Endothelial cell of umbilical vein (primary cell): ENCODE measurements around the gene OR4M1. TPM values are rescaled to one million over a fixed set of nuclear protein-coding genes. Genes with fewer than 3 reads are reported as not detected.
"Not testable (repeated sequence)": the region's sequence is repeated elsewhere in the genome, so short reads cannot be mapped to it uniquely, and the experiment has no call there.

Source experiments
- BruUV-seq: library from RNA; stranded (reverse); fragments of 400-500 nt; replicated peaks from 2 replicates; lab custom pipeline; 2021; lab: Mats Ljungman, UMichigan
- CTCF ChIA-PET: fragments of 300-600, 350-600 bp; sonication (Branson Sonifier 250); formaldehyde crosslinking; loops from one replicate; lab custom pipeline; 2021; ENCODE audit warnings: antibody characterized with exemption, inconsistent platforms; lab: Charles Lee
- POLR2A ChIA-PET: fragments of 300-600, 350-600 bp; sonication (Branson Sonifier 250); formaldehyde crosslinking; loops from one replicate; lab custom pipeline; 2021; ENCODE audit warnings: antibody characterized with exemption, inconsistent platforms; lab: Charles Lee
- DNase-seq: peaks from one replicate; pipeline ENCODE4 v3.0.0-alpha.2; 2011; ENCODE audit warnings: low read depth, low spot score
- FAIRE-seq: peaks from 2 replicates; lab custom pipeline; 2011; peaks lifted over from hg19 to GRCh38; lab: Jason Lieb, UNC
- H2AFZ ChIP-seq: 2 replicates; pipeline ENCODE4 v1.6.0; 2012; ENCODE audit warnings: low read depth, low read length, control low read depth, inconsistent platforms
- H3K27ac ChIP-seq: 2 replicates; pipeline ENCODE4 v1.5.1; 2011; ENCODE audit warnings: low read depth, mild to moderate bottlenecking, control low read depth, low read length, moderate library complexity; ENCODE audit not compliant: insufficient read depth
- H3K27me3 ChIP-seq, 2 experiments: 2 replicates each; pipeline versions ENCODE4 v1.6.0 to v1.6.1; 2011; ENCODE audit warnings: low read length in 2 of 2, mixed read lengths in 1 of 2; ENCODE audit not compliant: control insufficient read depth in 2 of 2, insufficient read depth in 2 of 2
- H3K36me3 ChIP-seq, 2 experiments: 2 replicates in 1 of 2; 3 replicates in 1 of 2; pipeline ENCODE4 v1.5.1; 2011; ENCODE audit warnings: low read length in 2 of 2, mild to moderate bottlenecking in 1 of 2, moderate library complexity in 1 of 2; ENCODE audit not compliant: control insufficient read depth in 2 of 2, insufficient read depth in 2 of 2; ENCODE audit errors: extremely low read depth in 1 of 2
- H3K4me1 ChIP-seq: 3 replicates; pipeline ENCODE4 v1.5.1; 2011; ENCODE audit warnings: mild to moderate bottlenecking, low read length; ENCODE audit not compliant: control insufficient read depth, insufficient read depth; ENCODE audit errors: extremely low read depth
- H3K4me2 ChIP-seq: 2 replicates; pipeline ENCODE4 v1.6.1; 2011; ENCODE audit warnings: low read length, control low read depth, mixed read lengths; ENCODE audit not compliant: insufficient read depth
- H3K4me3 ChIP-seq, 3 experiments: fragments of 200-600 bp in 1 of 3; sonication (generic), shearing (Covaris generic) in 1 of 3; replicated peaks in 1 of 3; 2 replicates each; pipeline ENCODE4 v1.5.1; 2011 to 2016; ENCODE audit warnings: control low read depth in 3 of 3, low read length in 3 of 3, mild to moderate bottlenecking in 2 of 3, inconsistent platforms in 1 of 3, low read depth in 1 of 3, moderate library complexity in 1 of 3; ENCODE audit not compliant: insufficient read depth in 1 of 3
- H3K79me2 ChIP-seq: 2 replicates; pipeline ENCODE4 v1.6.0; 2012; ENCODE audit warnings: low read length, inconsistent platforms; ENCODE audit not compliant: control insufficient read depth, insufficient read depth
- H3K9ac ChIP-seq: replicated peaks from 2 replicates; pipeline ENCODE3; 2011; ENCODE audit warnings: low read length, control low read depth; ENCODE audit not compliant: insufficient read depth; ENCODE audit errors: extremely low read depth
- H3K9me1 ChIP-seq: replicated peaks from 3 replicates; pipeline ENCODE4 v1.6.0; 2011; ENCODE audit warnings: mild to moderate bottlenecking, low read length; ENCODE audit not compliant: control insufficient read depth, insufficient read depth; ENCODE audit errors: extremely low read depth
- H3K9me3 ChIP-seq: replicated peaks from 2 replicates; pipeline ENCODE4 v1.5.1; 2012; ENCODE audit warnings: low read length, inconsistent platforms; ENCODE audit not compliant: control insufficient read depth, insufficient read depth
- H4K20me1 ChIP-seq: replicated peaks from 2 replicates; pipeline ENCODE3; 2011; ENCODE audit warnings: mild to moderate bottlenecking, low read length; ENCODE audit not compliant: control insufficient read depth, insufficient read depth; ENCODE audit errors: extremely low read depth
- EZH2 ChIP-seq: IDR thresholded peaks from 2 replicates; pipeline ENCODE4 v1.6.1; 2012; ENCODE audit warnings: borderline replicate concordance, low read depth, mild to moderate bottlenecking, moderate library complexity, low read length, inconsistent platforms; ENCODE audit not compliant: severe bottlenecking
- FOS ChIP-seq: IDR thresholded peaks from 2 replicates; pipeline ENCODE4 v1.6.1; 2011; ENCODE audit warnings: mild to moderate bottlenecking, low read length, moderate library complexity, borderline replicate concordance; ENCODE audit not compliant: insufficient read depth
- JUN ChIP-seq: IDR thresholded peaks from 2 replicates; pipeline ENCODE4 v1.6.1; 2011; ENCODE audit warnings: borderline replicate concordance, low read depth; ENCODE audit not compliant: insufficient read length, insufficient read depth
- MYC ChIP-seq: IDR thresholded peaks from one replicate; pipeline ENCODE4 v1.6.1; 2011; ENCODE audit warnings: mild to moderate bottlenecking, low read depth, low read length
- POLR2A ChIP-seq: IDR thresholded peaks from 2 replicates; pipeline ENCODE4 v1.6.1; 2012; ENCODE audit warnings: low read depth, mild to moderate bottlenecking, control low read depth, low read length
- POLR2AphosphoS5 ChIP-seq: IDR thresholded peaks from 2 replicates; pipeline ENCODE4 v1.6.1; 2012; ENCODE audit warnings: low read depth, mild to moderate bottlenecking, control low read depth, low read length, moderate library complexity; ENCODE audit not compliant: insufficient read depth
- dilution Hi-C: fragments of 300-500 bp; cut with MboI; formaldehyde crosslinking; loops from one replicate; pipeline ENCODE4 v1.15.0; 2019; ENCODE audit warnings: low sequenced_read_pairs; ENCODE audit not compliant: extremely low pct_ligation_motif_present
- intact Hi-C: fragments of 100-400 bp; cut with micrococcal nuclease; formaldehyde crosslinking; loops from one replicate; pipeline ENCODE4 v1.10.0; 2022
- polyA plus RNA-seq, 4 experiments: library from polyadenylated mRNA; depleted of rRNA in 3 of 4; stranded (reverse) in 3 of 4; unstranded in 1 of 4; fragments of >200 nt; gene quantifications; 2 replicates each; pipeline versions ENCODE4 v1.2.1 to v1.2.3, GENCODE V29; 2011 to 2012; ENCODE audit warnings: missing spikeins in 1 of 4
- total RNA-seq: library from RNA; stranded (reverse); gene quantifications from 2 replicates; pipeline ENCODE4 v1.2.3, GENCODE V29; 2021
- TF ChIP-seq, protein P1 (sequence below), 2 donors: IDR thresholded peaks; 1 replicate in 1 of 2; 2 replicates in 1 of 2; pipeline ENCODE4 v1.5.1; 2011; ENCODE audit warnings: low read length in 2 of 2, mild to moderate bottlenecking in 2 of 2, moderate library complexity in 2 of 2, control low read depth in 1 of 2, inconsistent platforms in 1 of 2, low read depth in 1 of 2; ENCODE audit not compliant: insufficient read depth in 1 of 2; ENCODE audit errors: extremely low read depth in 1 of 2

Gene OR4M1
- total and polyA plus RNA-seq, 2 donors (not counting 3 experiments of a cell fraction or from before 2014, with no cell fraction given) = not detected

DNA sequence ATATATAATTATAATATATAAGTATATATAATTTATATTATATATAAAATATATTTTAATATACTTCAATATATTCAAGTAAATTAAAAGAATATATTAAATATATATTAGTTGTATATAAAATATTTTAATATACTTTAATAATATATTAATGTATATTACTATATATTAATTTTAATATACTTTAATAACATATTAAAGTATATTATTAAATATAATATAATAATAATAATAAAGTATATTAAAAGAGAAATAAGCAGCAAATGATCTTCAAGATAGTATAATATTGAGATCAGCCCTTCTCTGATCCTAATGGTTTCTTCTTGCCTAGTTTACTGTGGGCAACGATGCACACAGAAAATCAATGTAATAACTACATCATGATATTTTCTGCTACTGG lies 2.3 kb downstream of the OR4M1 start:
- H3K27ac ChIP-seq = no peak overlapping the region
- no peak overlapping the region for H3K9ac ChIP-seq
- TF ChIP-seq MYC (no peak), FOS (no peak), POLR2A (no peak), JUN (no peak), POLR2AphosphoS5 (no peak), EZH2 (no peak)
- TF ChIP-seq, protein P1, sequence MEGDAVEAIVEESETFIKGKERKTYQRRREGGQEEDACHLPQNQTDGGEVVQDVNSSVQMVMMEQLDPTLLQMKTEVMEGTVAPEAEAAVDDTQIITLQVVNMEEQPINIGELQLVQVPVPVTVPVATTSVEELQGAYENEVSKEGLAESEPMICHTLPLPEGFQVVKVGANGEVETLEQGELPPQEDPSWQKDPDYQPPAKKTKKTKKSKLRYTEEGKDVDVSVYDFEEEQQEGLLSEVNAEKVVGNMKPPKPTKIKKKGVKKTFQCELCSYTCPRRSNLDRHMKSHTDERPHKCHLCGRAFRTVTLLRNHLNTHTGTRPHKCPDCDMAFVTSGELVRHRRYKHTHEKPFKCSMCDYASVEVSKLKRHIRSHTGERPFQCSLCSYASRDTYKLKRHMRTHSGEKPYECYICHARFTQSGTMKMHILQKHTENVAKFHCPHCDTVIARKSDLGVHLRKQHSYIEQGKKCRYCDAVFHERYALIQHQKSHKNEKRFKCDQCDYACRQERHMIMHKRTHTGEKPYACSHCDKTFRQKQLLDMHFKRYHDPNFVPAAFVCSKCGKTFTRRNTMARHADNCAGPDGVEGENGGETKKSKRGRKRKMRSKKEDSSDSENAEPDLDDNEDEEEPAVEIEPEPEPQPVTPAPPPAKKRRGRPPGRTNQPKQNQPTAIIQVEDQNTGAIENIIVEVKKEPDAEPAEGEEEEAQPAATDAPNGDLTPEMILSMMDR (IDR thresholded peaks at IDR 0.05; ENCODE audit: extremely low read depth in 1 of 2, insufficient read depth in 1 of 2, low read depth in 1 of 2, low read length in 2 of 2) = no peak
- dilution Hi-C loops = no loop called here
- no peak for DNase-seq
- H3K79me2 ChIP-seq = no peaks in the 10 kb centered on the region
- H3K36me3 ChIP-seq = no peaks in the 10 kb centered on the region
- ChIA-PET POLR2A (no interaction called here), CTCF (no interaction called here)
- H3K9me1 ChIP-seq = no peaks in the 10 kb centered on the region
- intact Hi-C loops = no loop called here
- H3K27me3 ChIP-seq = no peaks in the 10 kb centered on the region
- H2AFZ ChIP-seq = no peak overlapping the region
- H3K4me2 ChIP-seq = no peak overlapping the region
- H3K9me3 ChIP-seq = no peaks in the 10 kb centered on the region
- BruUV-seq = no TSS peak
- no peaks in the 10 kb centered on the region for H4K20me1 ChIP-seq
- no peak for FAIRE-seq
- H3K4me1 ChIP-seq = no peaks in the 10 kb centered on the region
- H3K4me3 ChIP-seq = no peak overlapping the region

DNA sequence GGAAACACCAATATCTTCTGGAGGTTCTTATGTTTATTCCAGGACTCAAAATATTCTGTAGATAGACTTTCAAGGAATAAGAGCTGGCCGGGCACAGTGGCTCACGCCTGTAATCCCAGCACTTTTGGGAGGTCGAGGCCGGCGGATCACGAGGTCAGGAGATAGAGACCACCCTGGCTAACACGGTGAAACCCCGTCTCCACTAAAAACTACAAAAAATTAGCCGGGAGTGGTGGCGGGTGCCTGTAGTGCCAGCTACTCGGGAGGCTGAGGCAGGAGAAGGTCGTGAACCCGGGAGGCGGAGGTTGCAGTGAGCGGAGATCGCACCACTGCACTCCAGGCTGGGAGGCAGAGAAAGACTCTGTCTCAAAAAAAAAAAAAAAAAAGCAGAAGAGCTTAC lies 12.5 kb downstream of the OR4M1 start:
- H3K4me2 ChIP-seq, H3K4me3 ChIP-seq, POLR2A ChIA-PET, H3K9me3 ChIP-seq, FAIRE-seq, H4K20me1 ChIP-seq, CTCF ChIA-PET, BruUV-seq, H3K27me3 ChIP-seq, dilution Hi-C loops, H3K4me1 ChIP-seq, H3K79me2 ChIP-seq, H3K36me3 ChIP-seq, intact Hi-C loops, H3K9ac ChIP-seq, DNase-seq, H3K27ac ChIP-seq, H2AFZ ChIP-seq, H3K9me1 ChIP-seq: not testable (repeated sequence)

DNA sequence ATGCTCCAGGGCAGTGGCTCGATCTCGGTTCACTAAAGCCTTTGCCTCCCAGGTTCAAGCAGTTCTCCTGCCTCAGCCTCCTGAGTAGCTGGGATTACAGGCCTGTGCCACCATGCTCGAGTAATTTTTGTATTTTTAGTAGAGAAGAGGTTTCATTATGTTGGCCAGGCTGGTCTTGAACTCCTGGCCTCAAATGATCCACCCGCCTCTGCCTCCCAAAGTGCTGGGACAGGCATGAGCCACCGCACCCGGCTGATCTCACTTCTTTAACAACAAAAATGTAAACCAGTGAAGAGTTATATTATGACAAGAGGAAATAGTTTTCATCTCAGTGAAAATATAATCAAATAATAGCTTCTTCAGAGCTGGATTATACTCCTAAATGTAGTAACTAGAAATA lies 14.0 kb downstream of the OR4M1 start:
- BruUV-seq, DNase-seq, FAIRE-seq, H3K27me3 ChIP-seq, H2AFZ ChIP-seq, POLR2A ChIA-PET, H3K4me3 ChIP-seq, H3K9me1 ChIP-seq, H3K9me3 ChIP-seq, H3K4me2 ChIP-seq, H4K20me1 ChIP-seq, H3K79me2 ChIP-seq, H3K36me3 ChIP-seq, H3K4me1 ChIP-seq, H3K9ac ChIP-seq, CTCF ChIA-PET, dilution Hi-C loops, intact Hi-C loops, H3K27ac ChIP-seq: not testable (repeated sequence)
